ENCODE data around the gene CSF1R.

Gene CSF1R

DNA sequence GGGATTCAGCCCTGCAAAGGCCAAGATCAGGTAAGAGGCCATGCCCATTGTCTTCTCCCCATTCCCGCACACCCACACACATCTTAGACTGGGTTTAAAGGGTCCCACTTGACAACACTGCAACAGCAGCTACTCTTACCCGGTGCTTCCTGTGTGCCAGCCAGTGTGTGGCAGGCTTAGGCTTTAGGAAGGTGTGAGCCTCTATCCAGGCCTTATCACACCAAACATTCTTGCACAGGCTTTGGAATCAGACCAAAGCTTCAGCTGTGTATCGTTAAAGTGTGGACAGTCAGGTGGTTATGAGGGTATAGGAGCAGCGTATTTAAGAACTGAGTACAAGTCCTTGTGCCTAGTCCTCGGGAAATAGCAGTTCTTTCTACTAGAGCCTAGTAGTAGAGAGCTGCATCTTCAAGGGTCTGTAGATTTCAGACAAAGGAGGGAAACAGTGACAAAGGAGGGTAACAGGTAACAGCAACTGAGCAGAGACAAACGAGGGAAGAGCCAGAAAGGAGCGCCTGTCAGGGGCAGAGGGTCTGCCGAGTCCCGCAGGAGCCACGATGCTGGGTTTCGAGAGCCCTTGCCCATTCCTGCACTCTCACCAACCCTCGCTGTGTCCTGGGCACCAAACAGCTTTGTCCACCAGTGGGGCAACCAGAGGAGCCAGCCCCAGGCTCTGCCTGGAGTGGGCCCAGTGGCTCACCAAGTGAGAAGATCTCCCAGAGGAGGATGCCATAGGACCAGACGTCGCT is 30.9 kb downstream of the CSF1R start:
- Histone ChIP-seq H3K79me2 (ENCODE audit: control insufficient read depth, low read length) (no peaks in the 10 kb centered on the region), H3K27ac (ENCODE audit: low read depth, low read length) (no peak overlapping the region), H3K4me3 (ENCODE audit: low read length) (no peak overlapping the region), H3K4me1 (ENCODE audit: control insufficient read depth, low read length) (peaks cover 6% of the 10 kb centered on the region), H3K9me2 (replicated peaks; ENCODE audit: control insufficient read depth, low read length) (no peaks in the 10 kb centered on the region), H3F3A (ENCODE audit: control insufficient read depth, insufficient read depth) (0 out of 2 replicates have a peak, but pooled peaks cover 3% of the 10 kb centered on the region), H3K36me3 (ENCODE audit: control insufficient read depth, low read length) (peaks cover 38% of the 10 kb centered on the region), H4K20me1 (ENCODE audit: control insufficient read depth, insufficient read depth, low read depth, low read length) (no peaks in the 10 kb centered on the region), H3K9me3 (ENCODE audit: control insufficient read depth, insufficient read depth, low read length) (no peaks in the 10 kb centered on the region), H3K27me3 (ENCODE audit: control insufficient read depth, low read length) (no peaks in the 10 kb centered on the region), H3K4me2 (ENCODE audit: low read length) (no peak overlapping the region)
- no peak for TF ChIP-seq EZH2phosphoT487 (IDR thresholded peaks at IDR 0.05; ENCODE audit: borderline replicate concordance, low read length)
- no peak for TF ChIP-seq CTCF (IDR thresholded peaks at IDR 0.05; ENCODE audit: low read depth, low read length, poor library complexity, severe bottlenecking)

DNA sequence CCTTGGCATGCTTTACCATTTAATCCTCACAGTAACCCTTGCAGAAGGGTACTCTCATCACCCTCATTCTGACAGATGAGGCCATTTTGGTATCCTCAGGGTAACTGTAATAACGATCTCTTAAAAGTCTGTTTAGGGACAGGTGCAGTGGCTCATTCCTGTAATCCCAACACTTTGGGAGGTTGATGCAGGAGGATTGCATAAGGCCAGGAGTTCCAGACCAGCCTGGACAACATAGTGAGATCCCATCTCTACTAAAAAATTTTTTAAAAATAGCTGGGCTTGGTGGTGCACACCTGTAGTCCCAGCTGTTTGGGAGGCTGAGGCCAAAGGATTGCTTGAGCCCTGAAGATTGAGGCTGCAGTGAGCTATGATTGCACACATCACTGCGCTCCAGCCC is 31.8 kb downstream of the CSF1R start:
- H3K4me3 ChIP-seq (ENCODE audit: low read length): no peak overlapping the region
- TF ChIP-seq CTCF (IDR thresholded peaks at IDR 0.05; ENCODE audit: low read depth, low read length, poor library complexity, severe bottlenecking) (no peak), EZH2phosphoT487 (IDR thresholded peaks at IDR 0.05; ENCODE audit: borderline replicate concordance, low read length) (no peak)
- H3K4me1 ChIP-seq (ENCODE audit: control insufficient read depth, low read length): peaks cover 6% of the 10 kb centered on the region
- H3K27ac ChIP-seq (ENCODE audit: low read depth, low read length): no peak overlapping the region
- H3K36me3 ChIP-seq (ENCODE audit: control insufficient read depth, low read length): peaks cover 48% of the 10 kb centered on the region
- no peaks in the 10 kb centered on the region for H3K27me3 ChIP-seq (ENCODE audit: control insufficient read depth, low read length)
- H3K9me2 ChIP-seq (replicated peaks; ENCODE audit: control insufficient read depth, low read length): no peaks in the 10 kb centered on the region
- 0 out of 2 replicates have a peak, but pooled peaks cover 3% of the 10 kb centered on the region for H3F3A ChIP-seq (ENCODE audit: control insufficient read depth, insufficient read depth)
- no peak overlapping the region for H3K4me2 ChIP-seq (ENCODE audit: low read length)
- no peaks in the 10 kb centered on the region for H3K9me3 ChIP-seq (ENCODE audit: control insufficient read depth, insufficient read depth, low read length)
- no peaks in the 10 kb centered on the region for H4K20me1 ChIP-seq (ENCODE audit: control insufficient read depth, insufficient read depth, low read depth, low read length)
- no peaks in the 10 kb centered on the region for H3K79me2 ChIP-seq (ENCODE audit: control insufficient read depth, low read length)

- no peaks in the 10 kb centered on the region for H3K9me3 ChIP-seq (ENCODE audit: control insufficient read depth, insufficient read depth, low read length)
- H3K4me2 ChIP-seq (ENCODE audit: low read length): no peak overlapping the region
- no peaks in the 10 kb centered on the region for H3K9me2 ChIP-seq (replicated peaks; ENCODE audit: control insufficient read depth, low read length)
- no peaks in the 10 kb centered on the region for H3K79me2 ChIP-seq (ENCODE audit: control insufficient read depth, low read length)
- no peak overlapping the region for H3K4me3 ChIP-seq (ENCODE audit: low read length)
- H3F3A ChIP-seq (ENCODE audit: control insufficient read depth, insufficient read depth): 0 out of 2 replicates have a peak, but pooled peaks cover 3% of the 10 kb centered on the region
- no peaks in the 10 kb centered on the region for H4K20me1 ChIP-seq (ENCODE audit: control insufficient read depth, insufficient read depth, low read depth, low read length)
- TF ChIP-seq CTCF (IDR thresholded peaks at IDR 0.05; ENCODE audit: low read depth, low read length, poor library complexity, severe bottlenecking): no peak
- TF ChIP-seq EZH2phosphoT487 (IDR thresholded peaks at IDR 0.05; ENCODE audit: borderline replicate concordance, low read length): no peak
- H3K36me3 ChIP-seq (ENCODE audit: control insufficient read depth, low read length): peaks cover 55% of the 10 kb centered on the region
- H3K4me1 ChIP-seq (ENCODE audit: control insufficient read depth, low read length): peaks cover 6% of the 10 kb centered on the region
- no peaks in the 10 kb centered on the region for H3K27me3 ChIP-seq (ENCODE audit: control insufficient read depth, low read length)
- H3K27ac ChIP-seq (ENCODE audit: low read depth, low read length): no peak overlapping the region
Observed at GRCh38 chr5:150053713-150054392, 32.5 kb downstream of the CSF1R start.

All from DOHH2 (cell line).